ENCODE data around the gene PTPN4. TPM values are rescaled to one million over a fixed set of nuclear protein-coding genes. Genes with fewer than 3 reads are reported as not detected.

Gene PTPN4
- total RNA-seq, 2 experiments from 2014 or later: 26.5 to 34.1 TPM

GRCh38 chr2:119728421-119728820, 31.3 kb upstream of the PTPN4 start:
- CTCF ChIA-PET: no interaction called here
- POLR2A ChIA-PET: no interaction called here

- ChIA-PET POLR2A (no interaction called here), CTCF (interaction anchor here (1.6 kb wide), 1 partner anchor 9 kb away, joined by 4 read pairs; no protein-coding TSS in a partner anchor)
These were observed 29.0 kb upstream of the PTPN4 start for GRCh38 chr2:119730671-119731177.

- POLR2A ChIA-PET: no interaction called here
- CTCF ChIA-PET: no interaction called here
These were observed 27.7 kb upstream of the PTPN4 start for GRCh38 chr2:119731983-119732382.

GRCh38 chr2:119732601-119733164, 27.0 kb upstream of the PTPN4 start:
- ChIA-PET POLR2A (no interaction called here), CTCF (no interaction called here)

- ChIA-PET POLR2A (no interaction called here), CTCF (no interaction called here)
These were observed 25.7 kb upstream of the PTPN4 start for GRCh38 chr2:119734047-119734446.

- POLR2A ChIA-PET: no interaction called here
- CTCF ChIA-PET: interaction anchor here (1.3 kb wide), 1 partner anchor 11 kb away, joined by 3 read pairs; no protein-coding TSS in a partner anchor
These were observed 24.2 kb upstream of the PTPN4 start for GRCh38 chr2:119735565-119735964.

GRCh38 chr2:119736021-119736420, 23.7 kb upstream of the PTPN4 start:
- ChIA-PET CTCF (interaction anchor here (1.3 kb wide), 1 partner anchor 10 kb away, joined by 3 read pairs; no protein-coding TSS in a partner anchor), POLR2A (no interaction called here)

GRCh38 chr2:119739580-119740255, 20.0 kb upstream of the PTPN4 start:
- CTCF ChIA-PET: interaction anchor here (0.6 to 1.4 kb wide), 2 partner anchors 9 to 21 kb away, joined by 4 read pairs; no protein-coding TSS in a partner anchor
- POLR2A ChIA-PET: no interaction called here

- ChIA-PET CTCF (no interaction called here), POLR2A (no interaction called here)
These were observed 18.7 kb upstream of the PTPN4 start for GRCh38 chr2:119741001-119741400.

- POLR2A ChIA-PET: no interaction called here
- CTCF ChIA-PET: interaction anchor here (0.6 to 1.2 kb wide), 2 partner anchors 84 to 883 kb away, joined by 3 read pairs; no protein-coding TSS in a partner anchor
These were observed 17.9 kb upstream of the PTPN4 start for GRCh38 chr2:119741868-119742267.

GRCh38 chr2:119744335-119744939, 15.3 kb upstream of the PTPN4 start:
- POLR2A ChIA-PET: no interaction called here

GRCh38 chr2:119745566-119745965, 14.2 kb upstream of the PTPN4 start:
- ChIA-PET CTCF (no interaction called here), POLR2A (no interaction called here)

More at GRCh38 chr2:119744335-119744939, 15.3 kb upstream of the PTPN4 start:
- CTCF ChIA-PET: no interaction called here

GRCh38 chr2:119746836-119747686, 12.7 kb upstream of the PTPN4 start:
- POLR2A ChIA-PET: no interaction called here
- CTCF ChIA-PET: interaction anchor here (0.6 to 1.0 kb wide), 2 partner anchors 11 to 115 kb away, joined by 3 read pairs; no protein-coding TSS in a partner anchor

- CTCF ChIA-PET: no interaction called here
- POLR2A ChIA-PET: no interaction called here
These were observed 11.6 kb upstream of the PTPN4 start for GRCh38 chr2:119748135-119748534.

GRCh38 chr2:119749477-119750012, 10.2 kb upstream of the PTPN4 start:
- CTCF ChIA-PET: no interaction called here

GRCh38 chr2:119751706-119752105, 8.0 kb upstream of the PTPN4 start:
- ChIA-PET CTCF (no interaction called here), POLR2A (no interaction called here)

More at GRCh38 chr2:119749477-119750012, 10.2 kb upstream of the PTPN4 start:
- POLR2A ChIA-PET: no interaction called here

- POLR2A ChIA-PET: no interaction called here
- CTCF ChIA-PET: interaction anchor here (0.6 to 1.5 kb wide), 7 partner anchors 9 to 1332 kb away, joined by 3 to 7 read pairs (median 3); no protein-coding TSS in a partner anchor
These were observed 6.4 kb upstream of the PTPN4 start for GRCh38 chr2:119753041-119753929.

GRCh38 chr2:119753930-119754321, 5.8 kb upstream of the PTPN4 start:
- ChIA-PET CTCF (interaction anchor here (0.8 to 1.5 kb wide), 4 partner anchors 29 to 422 kb away, joined by 3 to 7 read pairs (median 3); no protein-coding TSS in a partner anchor), POLR2A (no interaction called here)

Measured in activated CD8-positive, alpha-beta memory T cell treated with anti-CD3 and anti-CD28 coated beads for 36 hours (primary cell).